Fibroblast of the conjunctiva (primary cell): Measurements from ENCODE around the gene EIF3A.
A peak's percentile ranks its signal among the peaks of the same experiment; 100 is the strongest.
"Not testable (repeated sequence)": the region's sequence is repeated elsewhere in the genome, so short reads cannot be mapped to it uniquely, and the experiment has no call there.

Experiments used
- DNase-seq: peaks from one replicate; pipeline ENCODE4 v3.0.0-alpha.2; 2010; ENCODE audit warnings: low read depth

Gene EIF3A

GRCh38 chr10:119080521-119081259 is at the start of gene EIF3A:
EIF3A (minus strand) TSS chr10:119080817; CDS start chr10:119080676, 141 bp downstream.
- DNase-seq, result peak; percentile 78

- no peak for DNase-seq
Measured at GRCh38 chr10:119129721-119130120, 49.1 kb upstream of the EIF3A start.

GRCh38 chr10:119125942-119126341 is 45.3 kb upstream of the EIF3A start:
- no peak for DNase-seq

- no peak for DNase-seq
Measured at GRCh38 chr10:119120875-119121274, 40.3 kb upstream of the EIF3A start.

GRCh38 chr10:119120413-119120867 is 39.8 kb upstream of the EIF3A start:
- no peak for DNase-seq

- DNase-seq, result no peak
Measured at GRCh38 chr10:119119400-119119799, 38.8 kb upstream of the EIF3A start.

- no peak for DNase-seq
Measured at GRCh38 chr10:119118231-119118630, 37.6 kb upstream of the EIF3A start.

GRCh38 chr10:119116326-119116951 is 35.8 kb upstream of the EIF3A start:
- DNase-seq, result no peak

GRCh38 chr10:119115926-119116325 is 35.3 kb upstream of the EIF3A start:
- DNase-seq, result no peak

GRCh38 chr10:119113751-119114732 is 33.4 kb upstream of the EIF3A start:
- DNase-seq, result peak; percentile 62

GRCh38 chr10:119112056-119112455 is 31.4 kb upstream of the EIF3A start:
- DNase-seq, result no peak

GRCh38 chr10:119107771-119108170 is 27.2 kb upstream of the EIF3A start:
- DNase-seq, result not testable (repeated sequence)

GRCh38 chr10:119107106-119107505 is 26.5 kb upstream of the EIF3A start:
- not testable (repeated sequence) for DNase-seq

GRCh38 chr10:119105899-119106298 is 25.3 kb upstream of the EIF3A start:
- DNase-seq, result not testable (repeated sequence)

GRCh38 chr10:119105155-119105554 is 24.5 kb upstream of the EIF3A start:
- no peak for DNase-seq

GRCh38 chr10:119104654-119105015 is 24.0 kb upstream of the EIF3A start:
- DNase-seq, result no peak

GRCh38 chr10:119103903-119104653 is 23.5 kb upstream of the EIF3A start, which contains the start of gene DENND10:
DENND10 (plus strand) TSS chr10:119104113; CDS start chr10:119104143, 30 bp downstream.
- DNase-seq, result peak; percentile 64

- no peak for DNase-seq
Measured at GRCh38 chr10:119103241-119103902, 22.8 kb upstream of the EIF3A start.

GRCh38 chr10:119101366-119102098 is 20.9 kb upstream of the EIF3A start:
- no peak for DNase-seq
